ENCODE results near the gene HDAC7. TPM values are rescaled to one million over a fixed set of nuclear protein-coding genes. Genes with fewer than 3 reads are reported as not detected.

HDAC7 gene
- total and polyA plus RNA-seq, 2 of the 13 experiments (the other 11 are each of a cell fraction or from before 2014, with no cell fraction given) = 4.6 to 10.8 TPM

DNA sequence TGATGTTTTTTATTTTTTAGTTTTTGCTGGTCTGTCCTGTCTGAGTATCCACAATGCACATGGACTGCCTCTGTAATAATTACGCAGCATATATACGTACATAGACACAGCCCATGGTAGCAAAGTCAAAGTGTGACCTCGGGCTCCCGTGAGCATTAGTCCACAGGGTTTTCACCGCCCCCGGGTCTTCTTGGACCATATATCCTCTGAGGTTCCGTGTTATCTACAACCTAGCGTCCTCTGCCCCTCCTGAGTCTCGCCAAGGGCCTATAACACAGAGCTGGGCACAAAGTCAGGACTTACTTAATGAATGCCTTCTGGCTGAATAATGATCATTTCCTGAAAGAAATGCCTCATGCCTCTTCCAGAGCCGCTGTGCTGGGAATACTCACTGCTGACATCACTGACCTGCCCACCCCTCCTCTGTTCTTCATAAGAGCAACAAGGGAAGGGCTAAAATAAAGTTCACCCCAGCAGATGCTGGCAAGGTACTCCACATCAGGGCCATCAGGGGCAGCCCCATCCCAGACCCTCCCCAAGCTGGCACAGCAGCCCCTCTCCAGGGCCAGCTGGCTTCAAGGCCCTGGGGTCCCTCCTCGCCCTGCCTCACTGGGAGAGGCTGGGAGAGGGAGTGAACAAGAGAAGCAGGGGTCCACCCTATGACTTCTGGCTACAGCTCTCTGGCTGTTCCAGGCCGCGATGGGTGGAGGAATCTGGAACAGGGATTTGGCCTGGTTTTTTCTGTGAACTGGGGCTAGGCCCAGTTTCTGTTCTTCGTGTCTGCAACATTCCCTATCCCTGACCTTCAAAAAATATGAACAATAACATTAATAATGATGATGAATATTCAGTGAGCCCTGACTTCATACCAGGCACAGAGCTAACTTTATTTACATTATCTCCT, 7.9 kb downstream of the HDAC7 start:
- no peaks in the 10 kb centered on the region for H3K36me3 ChIP-seq (replicated peaks in 1 of 2; ENCODE audit: control insufficient read depth in 1 of 2, insufficient read depth in 2 of 2, low read length in 2 of 2)
- in situ Hi-C loops (cut with HindIII; ENCODE audit: extremely low pct_ligation_motif_present, low pct_unique_long_range_greater_than_20kb) = no loop called here
- ChIA-PET POLR2A (interaction anchor here (1.5 kb wide), 1 partner anchor 9 kb away, joined by 5 read pairs; no protein-coding TSS in a partner anchor), CTCF (ENCODE audit: low intra/inter-chr PET ratio, low total read pairs) (no interaction called here)
- H3K79me2 ChIP-seq (ENCODE audit: insufficient read depth, low read length) = peaks cover 1% of the 10 kb centered on the region
- no peak for ATAC-seq
- intact Hi-C loops (cut with micrococcal nuclease; ENCODE audit: unreplicated experiment) = no loop called here
- H3K9me3 ChIP-seq (ENCODE audit: low read length) = no peaks in the 10 kb centered on the region
- FAIRE-seq = no peak
- WGBS (ENCODE audit: low lambda C conversion rate) = 89% methylated on average over 14 of the region's 14 CpGs
- H4K20me1 ChIP-seq (ENCODE audit: insufficient read depth, low read length) = no peaks in the 10 kb centered on the region
- H3K4me3 ChIP-seq (replicated peaks in 1 of 3; ENCODE audit: insufficient read depth in 1 of 3, low read depth in 2 of 3, low read length in 3 of 3) = 0 out of 6 replicates have a peak overlapping the region, but pooled peaks of 1 of the 3 experiments have one; percentile 55
- H3K4me2 ChIP-seq (ENCODE audit: low read depth, low read length) = peak overlapping the region; percentile 71; the same call in 1 of the 2 replicates
- peaks cover 8% of the 10 kb centered on the region for H3K4me1 ChIP-seq (ENCODE audit: insufficient read depth, low read length)
- no peaks in the 10 kb centered on the region for H3K27me3 ChIP-seq (ENCODE audit: control insufficient read depth in 1 of 2, insufficient read depth in 2 of 2, low read length in 2 of 2)
- H2AFZ ChIP-seq (ENCODE audit: low read length) = no peak overlapping the region
- DNase-seq (ENCODE audit: low spot score) = no peak
- H3K27ac ChIP-seq (ENCODE audit: extremely low read length, insufficient read depth, low read length) = no peak overlapping the region
- no peak overlapping the region for H3K9ac ChIP-seq (ENCODE audit: insufficient read depth, low read depth, low read length)
- BruUV-seq (replicated peaks) = no TSS peak
- TF ChIP-seq, protein P1, sequence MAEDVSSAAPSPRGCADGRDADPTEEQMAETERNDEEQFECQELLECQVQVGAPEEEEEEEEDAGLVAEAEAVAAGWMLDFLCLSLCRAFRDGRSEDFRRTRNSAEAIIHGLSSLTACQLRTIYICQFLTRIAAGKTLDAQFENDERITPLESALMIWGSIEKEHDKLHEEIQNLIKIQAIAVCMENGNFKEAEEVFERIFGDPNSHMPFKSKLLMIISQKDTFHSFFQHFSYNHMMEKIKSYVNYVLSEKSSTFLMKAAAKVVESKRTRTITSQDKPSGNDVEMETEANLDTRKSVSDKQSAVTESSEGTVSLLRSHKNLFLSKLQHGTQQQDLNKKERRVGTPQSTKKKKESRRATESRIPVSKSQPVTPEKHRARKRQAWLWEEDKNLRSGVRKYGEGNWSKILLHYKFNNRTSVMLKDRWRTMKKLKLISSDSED (CRISPR knock-in tag; IDR thresholded peaks at IDR 0.05) = no peak
- TF ChIP-seq GPN1 (CRISPR knock-in tag; IDR thresholded peaks at IDR 0.05; ENCODE audit: borderline replicate concordance) = no peak
- TF ChIP-seq ZFYVE20 (CRISPR knock-in tag; IDR thresholded peaks at IDR 0.05; ENCODE audit: borderline replicate concordance, low read depth) = no peak
- TF ChIP-seq ZNF841 (CRISPR knock-in tag; IDR thresholded peaks at IDR 0.05; ENCODE audit: borderline replicate concordance) = no peak
- TF ChIP-seq ZNF564 (CRISPR knock-in tag; IDR thresholded peaks at IDR 0.05) = no peak
- TF ChIP-seq, protein P2, sequence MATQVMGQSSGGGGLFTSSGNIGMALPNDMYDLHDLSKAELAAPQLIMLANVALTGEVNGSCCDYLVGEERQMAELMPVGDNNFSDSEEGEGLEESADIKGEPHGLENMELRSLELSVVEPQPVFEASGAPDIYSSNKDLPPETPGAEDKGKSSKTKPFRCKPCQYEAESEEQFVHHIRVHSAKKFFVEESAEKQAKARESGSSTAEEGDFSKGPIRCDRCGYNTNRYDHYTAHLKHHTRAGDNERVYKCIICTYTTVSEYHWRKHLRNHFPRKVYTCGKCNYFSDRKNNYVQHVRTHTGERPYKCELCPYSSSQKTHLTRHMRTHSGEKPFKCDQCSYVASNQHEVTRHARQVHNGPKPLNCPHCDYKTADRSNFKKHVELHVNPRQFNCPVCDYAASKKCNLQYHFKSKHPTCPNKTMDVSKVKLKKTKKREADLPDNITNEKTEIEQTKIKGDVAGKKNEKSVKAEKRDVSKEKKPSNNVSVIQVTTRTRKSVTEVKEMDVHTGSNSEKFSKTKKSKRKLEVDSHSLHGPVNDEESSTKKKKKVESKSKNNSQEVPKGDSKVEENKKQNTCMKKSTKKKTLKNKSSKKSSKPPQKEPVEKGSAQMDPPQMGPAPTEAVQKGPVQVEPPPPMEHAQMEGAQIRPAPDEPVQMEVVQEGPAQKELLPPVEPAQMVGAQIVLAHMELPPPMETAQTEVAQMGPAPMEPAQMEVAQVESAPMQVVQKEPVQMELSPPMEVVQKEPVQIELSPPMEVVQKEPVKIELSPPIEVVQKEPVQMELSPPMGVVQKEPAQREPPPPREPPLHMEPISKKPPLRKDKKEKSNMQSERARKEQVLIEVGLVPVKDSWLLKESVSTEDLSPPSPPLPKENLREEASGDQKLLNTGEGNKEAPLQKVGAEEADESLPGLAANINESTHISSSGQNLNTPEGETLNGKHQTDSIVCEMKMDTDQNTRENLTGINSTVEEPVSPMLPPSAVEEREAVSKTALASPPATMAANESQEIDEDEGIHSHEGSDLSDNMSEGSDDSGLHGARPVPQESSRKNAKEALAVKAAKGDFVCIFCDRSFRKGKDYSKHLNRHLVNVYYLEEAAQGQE (IDR thresholded peaks at IDR 0.05; ENCODE audit: borderline replicate concordance in 1 of 2, low read depth in 1 of 2, low read length in 2 of 2) = no peak
- TF ChIP-seq, protein P3, sequence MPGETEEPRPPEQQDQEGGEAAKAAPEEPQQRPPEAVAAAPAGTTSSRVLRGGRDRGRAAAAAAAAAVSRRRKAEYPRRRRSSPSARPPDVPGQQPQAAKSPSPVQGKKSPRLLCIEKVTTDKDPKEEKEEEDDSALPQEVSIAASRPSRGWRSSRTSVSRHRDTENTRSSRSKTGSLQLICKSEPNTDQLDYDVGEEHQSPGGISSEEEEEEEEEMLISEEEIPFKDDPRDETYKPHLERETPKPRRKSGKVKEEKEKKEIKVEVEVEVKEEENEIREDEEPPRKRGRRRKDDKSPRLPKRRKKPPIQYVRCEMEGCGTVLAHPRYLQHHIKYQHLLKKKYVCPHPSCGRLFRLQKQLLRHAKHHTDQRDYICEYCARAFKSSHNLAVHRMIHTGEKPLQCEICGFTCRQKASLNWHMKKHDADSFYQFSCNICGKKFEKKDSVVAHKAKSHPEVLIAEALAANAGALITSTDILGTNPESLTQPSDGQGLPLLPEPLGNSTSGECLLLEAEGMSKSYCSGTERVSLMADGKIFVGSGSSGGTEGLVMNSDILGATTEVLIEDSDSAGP (CRISPR knock-in tag; IDR thresholded peaks at IDR 0.05; ENCODE audit: borderline replicate concordance) = no peak
- TF ChIP-seq, protein P4, sequence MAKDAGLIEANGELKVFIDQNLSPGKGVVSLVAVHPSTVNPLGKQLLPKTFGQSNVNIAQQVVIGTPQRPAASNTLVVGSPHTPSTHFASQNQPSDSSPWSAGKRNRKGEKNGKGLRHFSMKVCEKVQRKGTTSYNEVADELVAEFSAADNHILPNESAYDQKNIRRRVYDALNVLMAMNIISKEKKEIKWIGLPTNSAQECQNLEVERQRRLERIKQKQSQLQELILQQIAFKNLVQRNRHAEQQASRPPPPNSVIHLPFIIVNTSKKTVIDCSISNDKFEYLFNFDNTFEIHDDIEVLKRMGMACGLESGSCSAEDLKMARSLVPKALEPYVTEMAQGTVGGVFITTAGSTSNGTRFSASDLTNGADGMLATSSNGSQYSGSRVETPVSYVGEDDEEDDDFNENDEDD (CRISPR knock-in tag; IDR thresholded peaks at IDR 0.05; ENCODE audit: borderline replicate concordance) = no peak
- TF ChIP-seq, protein P5, sequence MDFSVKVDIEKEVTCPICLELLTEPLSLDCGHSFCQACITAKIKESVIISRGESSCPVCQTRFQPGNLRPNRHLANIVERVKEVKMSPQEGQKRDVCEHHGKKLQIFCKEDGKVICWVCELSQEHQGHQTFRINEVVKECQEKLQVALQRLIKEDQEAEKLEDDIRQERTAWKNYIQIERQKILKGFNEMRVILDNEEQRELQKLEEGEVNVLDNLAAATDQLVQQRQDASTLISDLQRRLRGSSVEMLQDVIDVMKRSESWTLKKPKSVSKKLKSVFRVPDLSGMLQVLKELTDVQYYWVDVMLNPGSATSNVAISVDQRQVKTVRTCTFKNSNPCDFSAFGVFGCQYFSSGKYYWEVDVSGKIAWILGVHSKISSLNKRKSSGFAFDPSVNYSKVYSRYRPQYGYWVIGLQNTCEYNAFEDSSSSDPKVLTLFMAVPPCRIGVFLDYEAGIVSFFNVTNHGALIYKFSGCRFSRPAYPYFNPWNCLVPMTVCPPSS (IDR thresholded peaks at IDR 0.05) = no peak
- TF ChIP-seq NCOA1 (CRISPR knock-in tag; IDR thresholded peaks at IDR 0.05) = no peak
- TF ChIP-seq ZSCAN21 (CRISPR knock-in tag; IDR thresholded peaks at IDR 0.05; ENCODE audit: borderline replicate concordance) = no peak
- no peak for TF ChIP-seq FOXP1 (IDR thresholded peaks at IDR 0.05)
- TF ChIP-seq FOXP1 (CRISPR knock-in tag; IDR thresholded peaks at IDR 0.05) = no peak

Measured in HepG2 (cell line).